Measurements from ENCODE around the gene C10orf67. TPM values are rescaled to one million over a fixed set of nuclear protein-coding genes. Genes with fewer than 3 reads are reported as not detected.

The C10orf67 gene
- total and polyA plus RNA-seq, 2 donors (not counting 1 experiment from before 2014, with no cell fraction given): not detected

DNA sequence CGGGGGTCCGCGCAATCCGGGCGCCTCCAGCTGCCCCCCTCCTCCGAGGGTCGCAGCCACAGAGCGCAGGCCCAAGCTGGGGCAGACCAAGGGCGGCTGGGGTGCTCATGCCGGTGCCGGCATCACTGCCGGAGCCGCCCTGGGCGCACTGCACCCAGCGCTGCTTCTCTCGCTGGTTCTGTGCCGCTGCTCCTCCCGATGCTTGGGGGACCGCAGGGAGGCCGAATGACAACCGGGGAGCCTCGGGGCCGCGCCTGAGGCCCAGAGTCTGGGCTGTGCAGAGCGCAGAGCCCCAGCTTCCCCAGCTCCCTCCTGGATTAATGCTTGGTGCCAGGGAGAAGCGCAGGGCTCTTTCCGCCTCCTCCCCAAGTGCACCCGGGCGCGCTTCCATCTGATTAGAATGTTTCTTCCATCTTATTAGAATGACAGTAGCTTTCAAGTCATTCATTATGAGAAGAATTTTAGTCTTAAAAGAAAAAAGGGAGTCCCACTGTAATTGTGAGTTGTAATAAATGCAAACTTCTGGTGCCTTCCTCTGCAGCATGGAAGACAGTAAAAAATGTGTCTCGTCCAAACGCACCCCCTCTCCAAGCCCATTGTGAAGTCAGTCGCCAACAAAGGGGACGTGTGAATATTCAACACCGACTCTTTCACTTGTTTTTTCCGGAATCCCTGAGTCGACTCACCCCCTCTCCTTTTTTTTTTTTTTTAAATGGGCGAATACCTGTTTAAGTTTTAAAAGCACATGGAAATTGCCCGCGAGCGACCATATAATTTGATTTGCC lies 172.0 kb downstream of the C10orf67 start:
- Mint-ChIP-seq H3K27me3 (peaks cover 53% of the 10 kb centered on the region), H3K27ac (no peak overlapping the region), H3K4me3 (no peak overlapping the region), H3K4me1 (peaks cover 3% of the 10 kb centered on the region), H3K9me3 (ENCODE audit: insufficient read depth) (no peaks in the 10 kb centered on the region)
- ChIA-PET POLR2A (no interaction called here), CTCF (interaction anchor here (1.3 kb wide), 1 partner anchor 12 kb away, joined by 4 read pairs; no protein-coding TSS in a partner anchor)
- Histone ChIP-seq H3K27me3 (replicated peaks in 1 of 4; ENCODE audit: control extremely low read depth in 1 of 4, control insufficient read depth in 3 of 4, insufficient read depth in 4 of 4, low read length in 3 of 4) (peaks cover 0 to 34% (median 16%) of the 10 kb centered on the region in 4 experiments), H2AFZ (ENCODE audit: insufficient read depth, low read depth, low read length, poor library complexity, severe bottlenecking) (no peak overlapping the region), H3K4me3 (ENCODE audit: control extremely low read depth in 1 of 5, extremely low read depth in 1 of 5, insufficient read depth in 1 of 5, low read depth in 2 of 5, low read length in 4 of 5) (no peak overlapping the region), H3K9me3 (ENCODE audit: control extremely low read depth in 1 of 3, control insufficient read depth in 2 of 3, insufficient read depth in 1 of 3, low read length in 2 of 3) (peaks cover 0 to 4% (median 0%) of the 10 kb centered on the region in 3 donors), H3K79me2 (ENCODE audit: control insufficient read depth, insufficient read depth, low read length) (no peaks in the 10 kb centered on the region), H3K36me3 (replicated peaks in 1 of 2; ENCODE audit: control extremely low read depth in 1 of 2, control insufficient read depth in 1 of 2, extremely low read depth in 1 of 2, insufficient read depth in 2 of 2, low read length in 1 of 2) (no peaks in the 10 kb centered on the region), H3K9ac (ENCODE audit: low read length) (no peak overlapping the region), H4K20me1 (ENCODE audit: control insufficient read depth, insufficient read depth, low read length, poor library complexity, severe bottlenecking) (no peaks in the 10 kb centered on the region), H3K27ac (ENCODE audit: low read length in 2 of 2) (no peak overlapping the region), H3K4me2 (replicated peaks; ENCODE audit: low read depth, low read length, poor library complexity, severe bottlenecking) (no peak overlapping the region), H3K4me1 (ENCODE audit: control insufficient read depth in 2 of 2, insufficient read depth in 2 of 2, low read length in 2 of 2) (peaks cover 0 to 5% of the 10 kb centered on the region in 2 donors)
- intact Hi-C loops (cut with micrococcal nuclease): no loop called here
- no peak for DNase-seq
- TF ChIP-seq EZH2 (IDR thresholded peaks at IDR 0.05; ENCODE audit: borderline replicate concordance, insufficient read depth, low read depth, low read length, poor library complexity, severe bottlenecking): no peak
- TF ChIP-seq, protein P1, sequence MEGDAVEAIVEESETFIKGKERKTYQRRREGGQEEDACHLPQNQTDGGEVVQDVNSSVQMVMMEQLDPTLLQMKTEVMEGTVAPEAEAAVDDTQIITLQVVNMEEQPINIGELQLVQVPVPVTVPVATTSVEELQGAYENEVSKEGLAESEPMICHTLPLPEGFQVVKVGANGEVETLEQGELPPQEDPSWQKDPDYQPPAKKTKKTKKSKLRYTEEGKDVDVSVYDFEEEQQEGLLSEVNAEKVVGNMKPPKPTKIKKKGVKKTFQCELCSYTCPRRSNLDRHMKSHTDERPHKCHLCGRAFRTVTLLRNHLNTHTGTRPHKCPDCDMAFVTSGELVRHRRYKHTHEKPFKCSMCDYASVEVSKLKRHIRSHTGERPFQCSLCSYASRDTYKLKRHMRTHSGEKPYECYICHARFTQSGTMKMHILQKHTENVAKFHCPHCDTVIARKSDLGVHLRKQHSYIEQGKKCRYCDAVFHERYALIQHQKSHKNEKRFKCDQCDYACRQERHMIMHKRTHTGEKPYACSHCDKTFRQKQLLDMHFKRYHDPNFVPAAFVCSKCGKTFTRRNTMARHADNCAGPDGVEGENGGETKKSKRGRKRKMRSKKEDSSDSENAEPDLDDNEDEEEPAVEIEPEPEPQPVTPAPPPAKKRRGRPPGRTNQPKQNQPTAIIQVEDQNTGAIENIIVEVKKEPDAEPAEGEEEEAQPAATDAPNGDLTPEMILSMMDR (IDR thresholded peaks at IDR 0.05): no peak
- ATAC-seq (ENCODE audit: low read depth): no peak
- WGBS (ENCODE audit: insufficient coverage): 9% methylated on average over 34 of the region's 41 CpGs

DNA sequence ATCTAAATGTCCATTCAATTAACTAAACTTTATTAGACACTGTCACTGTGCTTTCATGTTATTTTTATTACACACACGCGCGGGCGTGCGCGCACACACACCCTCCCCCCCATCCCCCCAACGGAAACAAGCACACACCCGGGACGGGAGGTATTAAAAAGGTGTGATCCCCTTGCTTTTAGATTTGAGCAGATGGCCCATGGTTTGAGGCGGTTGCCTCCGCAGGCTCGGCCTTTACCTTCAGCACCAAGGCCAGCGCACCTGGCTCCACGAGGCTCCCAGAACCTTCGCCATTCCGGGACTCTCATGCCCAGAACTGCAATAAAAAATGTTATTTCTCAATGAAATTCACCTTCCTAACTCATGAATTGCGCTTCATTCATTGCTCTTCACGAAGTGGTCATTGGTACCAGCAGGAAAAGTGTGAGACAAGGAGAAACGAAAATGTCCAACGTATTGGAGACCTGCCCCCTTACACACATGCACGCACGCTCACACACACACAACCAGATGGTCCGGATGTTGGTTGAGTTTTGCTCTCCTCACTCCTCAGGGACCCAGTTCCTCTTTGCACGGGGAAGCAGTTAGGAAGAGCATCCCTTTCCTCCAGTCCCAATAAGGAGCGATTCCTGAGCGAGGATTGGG lies 173.2 kb downstream of the C10orf67 start:
- no peaks in the 10 kb centered on the region for H3K36me3 ChIP-seq (replicated peaks in 1 of 2; ENCODE audit: control extremely low read depth in 1 of 2, control insufficient read depth in 1 of 2, extremely low read depth in 1 of 2, insufficient read depth in 2 of 2, low read length in 1 of 2)
- H3K27me3 Mint-ChIP-seq: peaks cover 50% of the 10 kb centered on the region
- intact Hi-C loops (cut with micrococcal nuclease): no loop called here

More for the DNA sequence above, 173.2 kb downstream of the C10orf67 start:
- H3K79me2 ChIP-seq (ENCODE audit: control insufficient read depth, insufficient read depth, low read length): no peaks in the 10 kb centered on the region
- no peak overlapping the region for H2AFZ ChIP-seq (ENCODE audit: insufficient read depth, low read depth, low read length, poor library complexity, severe bottlenecking)
- H3K27ac ChIP-seq (ENCODE audit: low read length in 2 of 2): no peak overlapping the region
- TF ChIP-seq, protein P1 (IDR thresholded peaks at IDR 0.05): no peak
- no peak for TF ChIP-seq EZH2 (IDR thresholded peaks at IDR 0.05; ENCODE audit: borderline replicate concordance, insufficient read depth, low read depth, low read length, poor library complexity, severe bottlenecking)
- no peak overlapping the region for H3K27ac Mint-ChIP-seq
- H3K4me3 Mint-ChIP-seq: no peak overlapping the region
- ChIA-PET POLR2A (no interaction called here), CTCF (interaction anchor here (1.3 kb wide), 1 partner anchor 10 kb away, joined by 4 read pairs; no protein-coding TSS in a partner anchor)
- H3K4me1 ChIP-seq (ENCODE audit: control insufficient read depth in 2 of 2, insufficient read depth in 2 of 2, low read length in 2 of 2): peaks cover 0 to 5% of the 10 kb centered on the region in 2 donors
- H3K9me3 ChIP-seq (ENCODE audit: control extremely low read depth in 1 of 3, control insufficient read depth in 2 of 3, insufficient read depth in 1 of 3, low read length in 2 of 3): peaks cover 0 to 4% (median 0%) of the 10 kb centered on the region in 3 donors
- no peaks in the 10 kb centered on the region for H3K9me3 Mint-ChIP-seq (ENCODE audit: insufficient read depth)
- no peak overlapping the region for H3K4me3 ChIP-seq (ENCODE audit: control extremely low read depth in 1 of 5, extremely low read depth in 1 of 5, insufficient read depth in 1 of 5, low read depth in 2 of 5, low read length in 4 of 5)
- ATAC-seq (ENCODE audit: low read depth) (no peak), DNase-seq (no peak)
- H3K9ac ChIP-seq (ENCODE audit: low read length): no peak overlapping the region
- H3K4me1 Mint-ChIP-seq: peaks cover 3% of the 10 kb centered on the region
- H3K4me2 ChIP-seq (replicated peaks; ENCODE audit: low read depth, low read length, poor library complexity, severe bottlenecking): no peak overlapping the region
- H3K27me3 ChIP-seq (replicated peaks in 1 of 4; ENCODE audit: control extremely low read depth in 1 of 4, control insufficient read depth in 3 of 4, insufficient read depth in 4 of 4, low read length in 3 of 4): peaks cover 0 to 31% (median 14%) of the 10 kb centered on the region in 4 experiments
- WGBS (ENCODE audit: insufficient coverage): 10% methylated on average over 8 of the region's 26 CpGs
- H4K20me1 ChIP-seq (ENCODE audit: control insufficient read depth, insufficient read depth, low read length, poor library complexity, severe bottlenecking): no peaks in the 10 kb centered on the region
